PC-3 (cell line): Measurements from ENCODE around the gene TMEM106A. TPM values are rescaled to one million over a fixed set of nuclear protein-coding genes. Genes with fewer than 3 reads are reported as not detected.
"Not testable (repeated sequence)": the region's sequence is repeated elsewhere in the genome, so short reads cannot be mapped to it uniquely, and the experiment has no call there.

ENCODE experiments used
- ATAC-seq: fragments of 200-7000 bp; cut with Tn5 transposase; 2 replicates; pipeline ENCODE4 v1.9.1; 2020; ENCODE audit warnings: mild to moderate bottlenecking, moderate library complexity
- BruUV-seq: library from RNA; stranded (reverse); fragments of 400-500 nt; replicated peaks from 2 replicates; lab custom pipeline; 2021; lab: Mats Ljungman, UMichigan
- CTCF ChIA-PET: fragments of 300-600 bp; sonication (Branson Sonifier 250); formaldehyde crosslinking; loops from one replicate; lab custom pipeline; 2022; ENCODE audit warnings: antibody characterized with exemption; lab: Charles Lee
- POLR2A ChIA-PET: fragments of 300-600 bp; sonication (Branson Sonifier 250); formaldehyde crosslinking; loops from one replicate; lab custom pipeline; 2022; ENCODE audit warnings: antibody characterized with exemption; ENCODE audit not compliant: unreplicated experiment; lab: Charles Lee
- DNase-seq: peaks from one replicate; pipeline ENCODE4 v3.0.0-alpha.2; 2015
- H2AFZ ChIP-seq: fragments of 300-600 bp; sonication (generic); 2 replicates; pipeline ENCODE4 v1.6.0; 2016; ENCODE audit warnings: antibody characterized with exemption, low read length
- H3F3A ChIP-seq: fragments of 300-600 bp; sonication (generic); one replicate; pipeline ENCODE4 v1.6.0; 2017; ENCODE audit warnings: antibody characterized with exemption, low read length, control low read depth, mild to moderate bottlenecking; ENCODE audit not compliant: unreplicated experiment
- H3K27ac ChIP-seq: fragments of 300-600 bp; sonication (generic); 2 replicates; pipeline ENCODE4 v1.5.1; 2016; ENCODE audit warnings: mild to moderate bottlenecking, low read length
- H3K27me3 ChIP-seq: fragments of 300-600 bp; sonication (generic); 2 replicates; pipeline ENCODE4 v1.6.1; 2016; ENCODE audit warnings: low read length, mixed read lengths
- H3K36me3 ChIP-seq: fragments of 300-600 bp; sonication (generic); 2 replicates; pipeline ENCODE4 v1.6.1; 2016; ENCODE audit warnings: low read depth, mixed run types, low read length, mixed read lengths
- H3K4me1 ChIP-seq: fragments of 300-600 bp; sonication (generic); 2 replicates; pipeline ENCODE4 v1.5.1; 2016; ENCODE audit warnings: low read length; ENCODE audit not compliant: insufficient read depth
- H3K4me2 ChIP-seq: fragments of 300-600 bp; sonication (generic); 2 replicates; pipeline ENCODE4 v1.6.0; 2016; ENCODE audit warnings: low read length
- H3K4me3 ChIP-seq: fragments of 300-600 bp; sonication (generic); 2 replicates; pipeline ENCODE4 v1.5.1; 2016; ENCODE audit warnings: mild to moderate bottlenecking, low read length, mixed read lengths
- H3K79me2 ChIP-seq: fragments of 300-600 bp; sonication (generic); 2 replicates; pipeline ENCODE4 v1.6.1; 2017; ENCODE audit warnings: low read length, mixed read lengths
- H3K9ac ChIP-seq: fragments of 300-600 bp; sonication (generic); 2 replicates; pipeline ENCODE4 v1.6.0; 2016; ENCODE audit warnings: mild to moderate bottlenecking, low read length
- H3K9me2 ChIP-seq: fragments of 300-600 bp; sonication (generic); replicated peaks from 2 replicates; pipeline ENCODE4 v1.6.1; 2016; ENCODE audit warnings: mixed run types, low read length, mixed read lengths
- H3K9me3 ChIP-seq: fragments of 300-600 bp; sonication (generic); 2 replicates; pipeline ENCODE4 v1.6.1; 2016; ENCODE audit warnings: low read length, mixed read lengths
- H4K20me1 ChIP-seq: fragments of 300-600 bp; sonication (generic); 2 replicates; pipeline ENCODE4 v1.6.1; 2016; ENCODE audit warnings: low read length, mixed read lengths
- CTCF ChIP-seq: fragments of 300-600 bp; sonication (generic); conservative IDR thresholded peaks from 2 replicates; pipeline ENCODE4 v1.5.1; 2017; ENCODE audit warnings: antibody characterized with exemption, low read depth, mild to moderate bottlenecking, low read length
- EZH2 ChIP-seq: fragments of 300-600 bp; sonication (generic); IDR thresholded peaks from one replicate; pipeline ENCODE4 v1.6.1; 2017; ENCODE audit warnings: antibody characterized with exemption, mild to moderate bottlenecking, low read length; ENCODE audit not compliant: unreplicated experiment
- EZH2phosphoT487 ChIP-seq: fragments of 300-600 bp; sonication (generic); IDR thresholded peaks from 2 replicates; pipeline ENCODE4 v1.6.1; 2018; ENCODE audit warnings: mild to moderate bottlenecking, antibody characterized with exemption, low read length, borderline replicate concordance
- intact Hi-C: fragments of 100-400 bp; cut with micrococcal nuclease; formaldehyde crosslinking; loops from 2 replicates; pipeline ENCODE4 v1.9.0; 2023
- total RNA-seq: library from RNA; depleted of rRNA; stranded (reverse); fragments of >200 nt; gene quantifications from 2 replicates; pipeline ENCODE4 v1.2.3, GENCODE V29; 2014

TMEM106A gene
- total RNA-seq, 1 experiment from 2014 or later = not detected

GRCh38 chr17:43193251-43193650, 18.4 kb upstream of the TMEM106A start:
- Histone ChIP-seq H2AFZ (no peak overlapping the region), H3K4me2 (no peak overlapping the region), H3K4me1 (no peaks in the 10 kb centered on the region), H4K20me1 (no peaks in the 10 kb centered on the region), H3K27ac (no peak overlapping the region), H3K9me2 (no peaks in the 10 kb centered on the region), H3K79me2 (no peaks in the 10 kb centered on the region), H3K9ac (no peak overlapping the region), H3K36me3 (peaks cover 28% of the 10 kb centered on the region), H3K9me3 (no peaks in the 10 kb centered on the region), H3K27me3 (no peaks in the 10 kb centered on the region), H3F3A (no peaks in the 10 kb centered on the region), H3K4me3 (no peak overlapping the region)
- intact Hi-C loops = no loop called here
- POLR2A ChIA-PET = no interaction called here
- TF ChIP-seq CTCF (no peak), EZH2 (no peak), EZH2phosphoT487 (no peak)
- CTCF ChIA-PET = no interaction called here
- BruUV-seq = TSS peak; percentile 11
- no peak for DNase-seq
- no peak for ATAC-seq

GRCh38 chr17:43199633-43200032, 12.0 kb upstream of the TMEM106A start:
- H3K79me2 ChIP-seq = no peaks in the 10 kb centered on the region
- BruUV-seq = no TSS peak
- no peaks in the 10 kb centered on the region for H3K27me3 ChIP-seq
- CTCF ChIA-PET = interaction anchor here (1.2 kb wide), 1 partner anchor 175 kb away, joined by 3 read pairs; no protein-coding TSS in a partner anchor
- intact Hi-C loops = no loop called here
- no peak overlapping the region for H3K9ac ChIP-seq
- H3K9me3 ChIP-seq = no peaks in the 10 kb centered on the region
- H3K9me2 ChIP-seq = no peaks in the 10 kb centered on the region
- H3F3A ChIP-seq = no peaks in the 10 kb centered on the region
- DNase-seq (no peak), ATAC-seq (no peak)
- no peak overlapping the region for H3K4me2 ChIP-seq
- no peak overlapping the region for H2AFZ ChIP-seq
- H3K27ac ChIP-seq = no peak overlapping the region
- no peaks in the 10 kb centered on the region for H3K4me1 ChIP-seq
- H3K4me3 ChIP-seq = no peak overlapping the region
- H3K36me3 ChIP-seq = peaks cover 17% of the 10 kb centered on the region; the same call in 1 of the 2 replicates
- H4K20me1 ChIP-seq = no peaks in the 10 kb centered on the region
- POLR2A ChIA-PET = no interaction called here
- TF ChIP-seq EZH2 (no peak), CTCF (no peak)

GRCh38 chr17:43200127-43200526, 11.5 kb upstream of the TMEM106A start:
- Histone ChIP-seq H3K9me2 (no peaks in the 10 kb centered on the region), H3K4me3 (no peak overlapping the region), H3K9ac (no peak overlapping the region), H3K27me3 (no peaks in the 10 kb centered on the region), H3K36me3 (peaks cover 12% of the 10 kb centered on the region; the same call in 1 of the 2 replicates), H3K27ac (no peak overlapping the region), H3K9me3 (no peaks in the 10 kb centered on the region), H3K4me2 (no peak overlapping the region), H3F3A (no peaks in the 10 kb centered on the region), H2AFZ (no peak overlapping the region), H3K79me2 (no peaks in the 10 kb centered on the region), H3K4me1 (no peaks in the 10 kb centered on the region), H4K20me1 (no peaks in the 10 kb centered on the region)
- ATAC-seq (no peak), DNase-seq (no peak)
- POLR2A ChIA-PET = no interaction called here
- intact Hi-C loops = no loop called here
- CTCF ChIA-PET = interaction anchor here (1.2 kb wide), 1 partner anchor 176 kb away, joined by 3 read pairs; no protein-coding TSS in a partner anchor
- no TSS peak for BruUV-seq
- no peak for TF ChIP-seq EZH2phosphoT487
- TF ChIP-seq CTCF = no peak
- TF ChIP-seq EZH2 = no peak

- H3K9ac ChIP-seq, H3K4me3 ChIP-seq, H3K9me2 ChIP-seq, intact Hi-C loops, POLR2A ChIA-PET, BruUV-seq, H3K4me1 ChIP-seq, H4K20me1 ChIP-seq, DNase-seq, H2AFZ ChIP-seq, H3K9me3 ChIP-seq, H3K27me3 ChIP-seq, H3K79me2 ChIP-seq, H3K4me2 ChIP-seq, CTCF ChIA-PET, H3F3A ChIP-seq, H3K36me3 ChIP-seq, ATAC-seq, H3K27ac ChIP-seq: not testable (repeated sequence)
Observed at GRCh38 chr17:43203013-43203412, 8.7 kb upstream of the TMEM106A start.
